22Rv1 (cell line): Measurements from ENCODE around the gene LRRC49.
"Not testable (repeated sequence)": the region's sequence is repeated elsewhere in the genome, so short reads cannot be mapped to it uniquely, and the experiment has no call there.

Source experiments
- H3K27ac ChIP-seq: fragments of 450-650 bp; 2 replicates; pipeline ENCODE4 v1.5.1; 2017
- ZFX ChIP-seq: fragments of 450-650 bp; IDR thresholded peaks from 2 replicates; pipeline ENCODE4 v1.6.1; 2017; ENCODE audit warnings: antibody characterized with exemption, borderline replicate concordance
- TF ChIP-seq, protein P1 (sequence below): fragments of 450-650 bp; IDR thresholded peaks from 2 replicates; pipeline ENCODE4 v1.5.1; 2017; ENCODE audit warnings: mild to moderate bottlenecking

The LRRC49 gene

DNA sequence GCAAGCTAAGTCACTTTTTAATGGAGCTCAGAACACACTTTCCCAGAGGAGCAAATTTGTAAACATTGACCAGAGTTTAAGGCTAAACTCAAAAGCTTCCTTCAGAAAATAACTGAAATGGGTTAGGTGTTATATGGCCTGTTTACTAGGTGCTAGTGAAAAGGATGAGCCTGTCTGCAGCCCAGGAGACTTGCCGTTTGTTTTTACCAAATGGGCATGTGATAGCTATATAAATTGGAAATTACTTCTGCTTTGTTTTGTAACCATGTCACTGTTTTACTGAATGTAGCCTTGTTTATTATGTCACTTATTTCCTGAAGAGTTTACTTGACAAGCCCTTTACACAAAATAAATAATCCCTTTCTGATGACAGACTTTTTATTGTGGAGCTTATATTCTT lies 113.3 kb downstream of the LRRC49 start:
- TF ChIP-seq, protein P1, sequence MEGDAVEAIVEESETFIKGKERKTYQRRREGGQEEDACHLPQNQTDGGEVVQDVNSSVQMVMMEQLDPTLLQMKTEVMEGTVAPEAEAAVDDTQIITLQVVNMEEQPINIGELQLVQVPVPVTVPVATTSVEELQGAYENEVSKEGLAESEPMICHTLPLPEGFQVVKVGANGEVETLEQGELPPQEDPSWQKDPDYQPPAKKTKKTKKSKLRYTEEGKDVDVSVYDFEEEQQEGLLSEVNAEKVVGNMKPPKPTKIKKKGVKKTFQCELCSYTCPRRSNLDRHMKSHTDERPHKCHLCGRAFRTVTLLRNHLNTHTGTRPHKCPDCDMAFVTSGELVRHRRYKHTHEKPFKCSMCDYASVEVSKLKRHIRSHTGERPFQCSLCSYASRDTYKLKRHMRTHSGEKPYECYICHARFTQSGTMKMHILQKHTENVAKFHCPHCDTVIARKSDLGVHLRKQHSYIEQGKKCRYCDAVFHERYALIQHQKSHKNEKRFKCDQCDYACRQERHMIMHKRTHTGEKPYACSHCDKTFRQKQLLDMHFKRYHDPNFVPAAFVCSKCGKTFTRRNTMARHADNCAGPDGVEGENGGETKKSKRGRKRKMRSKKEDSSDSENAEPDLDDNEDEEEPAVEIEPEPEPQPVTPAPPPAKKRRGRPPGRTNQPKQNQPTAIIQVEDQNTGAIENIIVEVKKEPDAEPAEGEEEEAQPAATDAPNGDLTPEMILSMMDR: no peak
- TF ChIP-seq ZFX: no peak
- H3K27ac ChIP-seq: no peak overlapping the region

- TF ChIP-seq, protein P1: no peak
- no peak for TF ChIP-seq ZFX
These were observed 115.7 kb downstream of the LRRC49 start for GRCh38 chr15:71008250-71008870.

GRCh38 chr15:71010472-71010871 lies 117.8 kb downstream of the LRRC49 start:
- no peak overlapping the region for H3K27ac ChIP-seq
- TF ChIP-seq, protein P1: no peak
- no peak for TF ChIP-seq ZFX

More at GRCh38 chr15:71008250-71008870, 115.7 kb downstream of the LRRC49 start:
- no peak overlapping the region for H3K27ac ChIP-seq

- H3K27ac ChIP-seq: no peak overlapping the region
- TF ChIP-seq ZFX: no peak
- TF ChIP-seq, protein P1: no peak
These were observed 118.4 kb downstream of the LRRC49 start for GRCh38 chr15:71010997-71011396.

GRCh38 chr15:71011503-71012155 lies 119.0 kb downstream of the LRRC49 start:
- no peak overlapping the region for H3K27ac ChIP-seq
- TF ChIP-seq, protein P1: peak; percentile 91
- TF ChIP-seq ZFX: no peak

DNA sequence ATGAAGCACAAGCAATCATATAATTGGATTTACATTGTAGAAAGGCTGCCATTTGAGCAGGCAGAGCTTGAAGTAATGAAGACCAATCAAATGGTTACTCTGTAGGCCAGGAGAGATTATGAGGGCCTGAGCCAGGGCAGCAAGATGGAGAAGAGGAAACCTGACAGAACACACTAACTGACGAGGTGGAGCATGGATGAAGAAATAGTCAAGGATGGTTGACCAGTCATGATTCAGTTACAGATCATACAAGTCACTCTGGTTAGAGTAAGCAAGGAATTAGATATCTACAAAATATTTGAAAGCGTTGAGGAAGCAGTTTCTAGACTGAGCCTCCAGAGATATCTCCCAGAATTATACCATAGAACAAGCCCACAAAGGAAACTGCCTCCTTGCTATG lies 120.8 kb downstream of the LRRC49 start:
- no peak overlapping the region for H3K27ac ChIP-seq
- no peak for TF ChIP-seq ZFX
- TF ChIP-seq, protein P1: no peak

- no peak overlapping the region for H3K27ac ChIP-seq
- no peak for TF ChIP-seq ZFX
- TF ChIP-seq, protein P1: no peak
These were observed 122.7 kb downstream of the LRRC49 start for GRCh38 chr15:71015342-71015741.

GRCh38 chr15:71031232-71031631 lies 138.6 kb downstream of the LRRC49 start:
- not testable (repeated sequence) for H3K27ac ChIP-seq

GRCh38 chr15:71035478-71035877 lies 142.9 kb downstream of the LRRC49 start:
- not testable (repeated sequence) for H3K27ac ChIP-seq
